Limb (tissue), 2 donors: Measurements from ENCODE around the gene NSUN3.

Source experiments
- DNase-seq, 2 donors: peaks; one replicate each; pipeline ENCODE4 v3.0.0-alpha.2; 2016; ENCODE audit errors: extremely low spot score in 2 of 2

Gene NSUN3

DNA sequence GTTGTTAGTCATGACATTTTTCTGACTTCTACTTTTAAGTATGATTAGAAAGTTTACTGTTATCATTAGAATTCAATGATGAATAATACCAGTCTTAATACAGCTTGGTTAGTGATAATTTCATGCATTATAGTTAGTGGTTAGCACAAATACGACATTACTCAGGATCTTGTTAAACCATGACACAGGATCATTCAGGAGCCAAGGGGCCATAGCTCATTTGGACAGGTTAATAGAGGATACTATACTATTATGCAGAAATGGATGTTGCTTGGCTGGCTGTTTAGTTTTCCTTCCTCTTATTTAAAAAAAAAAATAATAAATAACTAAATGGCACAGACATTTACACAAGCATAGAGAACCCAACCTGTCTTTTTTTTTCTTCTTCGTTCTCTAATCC, 55.5 kb downstream of the NSUN3 start:
- DNase-seq = no peak

- DNase-seq = no peak
Measured at GRCh38 chr3:94121161-94121560, 58.3 kb downstream of the NSUN3 start.

DNA sequence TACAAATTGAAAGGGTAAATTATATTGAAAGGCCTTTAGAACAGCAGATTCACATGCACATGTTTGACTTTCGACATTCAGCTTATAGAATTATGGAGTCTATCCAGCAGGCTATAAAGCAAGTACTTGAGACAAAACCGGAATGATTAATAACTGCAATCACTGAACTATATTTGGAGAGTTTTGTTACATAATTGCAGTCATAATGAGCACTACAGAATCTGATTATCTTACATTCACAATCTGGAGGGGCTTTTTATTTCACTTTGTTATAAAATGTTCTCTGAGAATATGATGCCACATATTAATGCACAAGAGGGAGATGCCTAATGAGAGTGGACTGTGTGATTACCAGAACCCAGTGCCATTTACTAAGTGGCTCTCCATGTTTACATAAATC, 64.3 kb downstream of the NSUN3 start:
- DNase-seq = no peak

DNA sequence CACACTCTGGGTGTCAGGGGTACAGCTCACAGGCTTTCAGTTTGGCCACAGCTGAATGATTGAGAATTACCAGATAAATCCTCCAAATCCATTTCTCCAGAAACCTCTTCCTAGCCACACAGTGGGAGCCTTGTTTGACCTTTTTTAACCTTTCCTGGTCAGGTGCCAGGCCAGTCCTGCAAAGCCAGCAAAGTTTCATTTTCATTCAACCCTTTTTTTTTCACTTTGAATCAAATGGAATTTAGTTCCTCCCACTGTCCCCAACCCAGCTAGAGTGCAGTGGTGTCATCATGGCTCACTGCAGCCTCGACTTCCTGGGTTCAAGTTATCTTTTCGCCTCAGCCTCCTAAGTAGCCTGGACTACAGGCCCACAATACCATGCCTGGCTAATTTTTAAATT, 67.8 kb downstream of the NSUN3 start:
- no peak for DNase-seq

- no peak for DNase-seq
Measured at GRCh38 chr3:94132777-94133176, 69.9 kb downstream of the NSUN3 start.

GRCh38 chr3:94136133-94136532, 73.3 kb downstream of the NSUN3 start:
- DNase-seq = no peak

GRCh38 chr3:94137377-94137776, 74.5 kb downstream of the NSUN3 start:
- DNase-seq = no peak

DNA sequence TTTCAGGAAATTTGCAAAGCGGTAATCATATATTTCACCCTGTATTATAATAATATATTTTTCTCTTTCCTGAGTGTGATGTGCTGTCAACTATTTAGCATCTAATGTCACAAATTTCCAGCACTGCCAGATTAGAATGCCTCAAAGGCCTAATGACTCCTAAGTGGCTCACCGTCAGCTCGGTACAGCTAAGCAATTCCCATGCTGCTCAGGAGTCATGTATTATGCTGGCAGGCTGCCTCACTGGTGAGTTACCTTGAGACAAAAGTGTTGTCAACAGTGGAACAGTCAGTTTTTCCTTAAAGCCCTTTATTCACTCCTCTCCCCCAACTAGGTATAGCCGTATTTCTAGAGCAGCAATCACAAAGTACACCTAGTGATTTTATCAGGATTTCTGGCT, 83.6 kb downstream of the NSUN3 start:
- DNase-seq = no peak

GRCh38 chr3:94147012-94147411, 84.2 kb downstream of the NSUN3 start:
- no peak for DNase-seq

- no peak for DNase-seq
Measured at GRCh38 chr3:94150113-94150512, 87.3 kb downstream of the NSUN3 start.

DNA sequence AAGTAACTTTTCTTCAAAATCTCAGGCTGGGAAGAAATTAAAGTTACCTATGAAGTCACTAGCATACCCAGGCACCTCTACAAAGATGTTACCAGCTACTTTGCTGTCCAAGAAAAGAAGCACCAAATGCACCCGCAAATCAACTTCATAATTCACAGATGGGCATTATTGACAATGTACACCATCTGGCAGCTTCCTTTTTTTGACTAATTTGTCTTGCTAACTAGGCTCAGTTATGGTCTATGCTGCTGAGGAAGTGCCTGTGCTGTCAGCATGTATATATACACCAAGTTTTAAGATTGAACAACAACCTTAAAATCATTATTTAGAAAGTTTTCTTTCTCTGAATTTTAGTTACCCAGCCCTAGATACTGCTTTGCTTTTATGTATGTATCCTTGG, 93.8 kb downstream of the NSUN3 start:
- DNase-seq = no peak

- DNase-seq = no peak
Measured at GRCh38 chr3:94158512-94158911, 95.7 kb downstream of the NSUN3 start.

DNA sequence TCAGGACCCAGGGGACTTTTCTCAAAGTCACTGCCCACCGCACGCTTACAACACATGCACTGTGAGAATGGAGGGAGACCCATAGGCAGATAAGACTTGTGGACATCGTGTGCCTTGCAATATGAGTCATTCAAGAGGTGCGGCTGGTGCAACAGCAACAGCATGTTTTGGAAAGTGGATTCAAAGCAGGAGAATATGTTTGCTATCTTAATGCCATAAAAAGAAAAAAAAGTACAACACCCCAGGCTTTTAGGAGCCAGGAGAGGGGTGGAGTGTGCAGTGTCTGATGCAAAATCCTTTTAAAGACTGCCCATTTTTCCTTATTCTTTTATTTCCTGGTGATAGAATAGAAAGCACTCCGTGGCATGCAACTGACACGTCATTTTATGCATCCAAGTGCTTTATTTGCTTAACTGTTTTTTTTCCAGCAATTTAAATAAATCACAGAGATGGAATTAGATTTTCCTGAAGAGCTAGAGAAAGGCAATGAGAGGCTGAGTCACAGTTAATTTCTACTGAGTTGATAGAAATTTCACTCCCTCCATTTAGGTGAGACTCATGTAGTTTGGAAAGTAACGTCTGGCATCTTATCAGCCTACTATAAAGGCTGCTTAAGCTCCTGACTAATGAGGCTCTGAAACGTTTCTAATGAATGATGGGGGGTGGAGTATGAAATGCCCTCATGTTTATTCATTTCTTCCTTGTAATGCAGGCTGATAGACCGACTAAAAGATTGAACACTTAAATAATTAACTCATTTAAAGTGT, 96.4 kb downstream of the NSUN3 start:
- DNase-seq = no peak

DNA sequence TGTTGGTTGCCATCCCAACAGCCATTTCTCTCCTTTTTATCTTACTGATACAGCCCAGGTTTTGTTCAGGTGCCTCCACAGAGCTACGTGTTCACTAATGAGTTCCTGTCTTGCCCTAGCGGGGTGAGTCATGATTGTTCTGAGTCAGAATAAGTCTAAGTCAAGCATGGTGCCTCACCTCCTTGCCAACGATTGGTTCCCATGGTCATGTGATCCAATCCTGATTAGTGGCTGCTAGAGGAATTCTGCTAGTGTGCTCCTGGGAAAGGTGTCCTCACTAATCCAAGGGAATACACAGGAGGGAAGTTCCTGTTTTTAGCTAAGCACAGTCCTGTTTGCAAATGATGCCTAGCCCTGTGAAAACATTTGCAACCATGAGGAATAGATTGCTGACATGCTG, 99.8 kb downstream of the NSUN3 start:
- DNase-seq = no peak

- no peak for DNase-seq
Measured at GRCh38 chr3:94167346-94167745, 104.5 kb downstream of the NSUN3 start.

DNA sequence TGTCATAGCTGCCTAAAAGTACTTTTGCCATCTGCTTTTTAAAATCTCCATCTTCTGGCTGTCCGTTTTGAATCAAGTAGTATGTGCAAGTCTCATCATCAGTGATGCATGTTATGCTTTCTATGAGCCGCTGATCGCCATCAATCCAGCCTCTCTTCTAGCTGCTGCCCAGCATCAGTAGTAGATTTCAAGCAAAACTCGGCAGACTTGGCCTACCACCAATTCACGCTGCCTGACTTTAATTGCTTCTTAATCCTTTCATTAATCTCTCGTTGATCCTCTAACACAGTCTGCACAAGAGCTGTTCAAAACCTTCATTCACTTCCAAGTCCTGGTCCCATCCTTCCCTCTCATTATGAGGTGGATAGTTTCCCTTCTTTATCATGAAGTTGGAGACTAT, 104.9 kb downstream of the NSUN3 start:
- no peak for DNase-seq

DNA sequence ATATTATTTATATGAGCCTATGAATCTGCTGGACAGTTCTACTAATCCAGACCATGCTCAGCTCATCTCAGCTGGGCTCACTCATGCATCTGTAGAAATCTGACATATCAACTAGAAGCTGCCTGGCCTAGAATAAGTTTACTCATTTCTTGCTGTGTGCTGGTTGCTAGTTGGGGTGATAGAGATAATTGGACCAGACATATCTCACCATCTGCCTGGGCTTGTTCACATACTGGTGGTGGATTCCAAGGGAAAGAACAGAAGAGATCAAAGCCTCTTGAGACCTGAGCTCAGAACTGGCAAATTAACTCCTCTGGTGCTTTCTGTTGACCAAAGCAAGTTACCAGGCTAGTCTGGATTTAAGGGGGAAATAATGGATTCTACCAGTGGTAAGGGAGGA, 109.1 kb downstream of the NSUN3 start:
- DNase-seq = no peak

- no peak for DNase-seq
Measured at GRCh38 chr3:94172695-94173310, 109.9 kb downstream of the NSUN3 start.

DNA sequence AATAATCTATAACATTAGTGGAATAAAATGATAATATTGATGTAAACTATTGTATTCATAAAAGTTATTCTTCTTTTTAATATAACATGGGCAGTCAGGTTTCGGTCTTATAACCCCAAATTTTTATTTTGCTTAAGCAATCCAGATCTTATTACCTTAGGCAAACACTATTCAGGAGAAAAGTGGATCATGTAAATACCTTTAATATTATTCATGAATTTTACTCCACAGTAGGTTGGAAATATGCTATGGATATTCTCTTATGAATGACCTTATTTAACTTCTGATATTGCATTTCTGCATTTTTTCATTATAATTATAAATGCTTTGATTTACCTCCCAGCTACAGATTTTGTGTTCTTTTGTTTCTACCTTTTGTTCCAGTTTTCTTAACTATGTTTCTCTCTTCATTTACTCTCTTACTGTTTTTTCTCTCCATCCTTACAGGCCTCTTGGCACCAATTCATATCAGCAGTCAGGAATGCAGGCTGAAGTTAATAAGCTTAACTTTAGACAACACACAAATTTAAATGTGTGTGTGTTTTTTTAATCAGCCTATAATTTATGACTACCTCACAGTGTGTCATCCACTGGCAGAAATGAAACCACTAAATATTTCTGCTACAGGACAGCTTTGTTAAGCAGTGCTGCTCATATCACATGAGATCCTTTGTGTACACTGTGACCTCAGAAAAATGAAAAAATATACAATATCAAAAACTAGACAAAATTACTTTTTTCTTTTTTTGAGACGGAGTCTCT, 111.0 kb downstream of the NSUN3 start:
- no peak for DNase-seq

- DNase-seq = no peak
Measured at GRCh38 chr3:94175677-94176076, 112.8 kb downstream of the NSUN3 start.

- DNase-seq = no peak
Measured at GRCh38 chr3:94176988-94177745, 114.3 kb downstream of the NSUN3 start.
